OCI-LY1 (cell line): ENCODE results near the gene AMHR2.

Experiments
- H2AFZ ChIP-seq: fragments of 200-600 bp; sonication (generic), shearing (Covaris generic); 2 replicates; pipeline ENCODE4 v1.6.0; 2014; ENCODE audit warnings: antibody characterized with exemption, mild to moderate bottlenecking, low read length
- H3F3A ChIP-seq: fragments of 200-600 bp; sonication (generic), shearing (Covaris generic); 2 replicates; pipeline ENCODE4 v1.6.0; 2014; ENCODE audit warnings: mild to moderate bottlenecking, antibody characterized with exemption, low read length, moderate library complexity; ENCODE audit not compliant: insufficient read depth
- H3K27ac ChIP-seq: fragments of 200-600 bp; sonication (generic); 2 replicates; pipeline ENCODE4 v1.5.1; 2014; ENCODE audit warnings: low read length, mixed run types, mild to moderate bottlenecking, low read depth; ENCODE audit not compliant: poor library complexity, severe bottlenecking
- H3K27me3 ChIP-seq: fragments of 200-600 bp; sonication (generic); 2 replicates; pipeline ENCODE4 v1.6.0; 2014; ENCODE audit warnings: antibody characterized with exemption, mild to moderate bottlenecking, low read length, moderate library complexity; ENCODE audit not compliant: insufficient read depth
- H3K36me3 ChIP-seq: fragments of 200-600 bp; sonication (generic); 2 replicates; pipeline ENCODE4 v1.6.1; 2014; ENCODE audit warnings: mild to moderate bottlenecking, antibody characterized with exemption, low read length, moderate library complexity, mixed read lengths; ENCODE audit not compliant: insufficient read depth
- H3K4me1 ChIP-seq: fragments of 200-600 bp; sonication (generic); 2 replicates; pipeline ENCODE4 v1.5.1; 2014; ENCODE audit warnings: mild to moderate bottlenecking, low read length, moderate library complexity; ENCODE audit not compliant: insufficient read depth, severe bottlenecking
- H3K4me2 ChIP-seq: fragments of 200-600 bp; sonication (generic), shearing (Covaris generic); 2 replicates; pipeline ENCODE4 v1.6.1; 2014; ENCODE audit warnings: low read length
- H3K4me3 ChIP-seq: fragments of 200-600 bp; sonication (generic); 2 replicates; pipeline ENCODE4 v1.5.1; 2014; ENCODE audit warnings: low read length, low read depth, mild to moderate bottlenecking, mixed read lengths; ENCODE audit not compliant: poor library complexity, severe bottlenecking
- H3K79me2 ChIP-seq: fragments of 200-600 bp; shearing (Covaris generic); 2 replicates; pipeline ENCODE4 v1.6.1; 2016; ENCODE audit warnings: mixed run types, low read length, mixed read lengths; ENCODE audit not compliant: insufficient read depth
- H3K9ac ChIP-seq: fragments of 200-600 bp; sonication (generic), shearing (Covaris generic); 2 replicates; pipeline ENCODE4 v1.6.1; 2014; ENCODE audit warnings: mild to moderate bottlenecking, low read length, mixed read lengths
- H3K9me2 ChIP-seq: fragments of 200-600 bp; sonication (generic), shearing (Covaris generic); 2 replicates; pipeline ENCODE4 v1.6.1; 2014; ENCODE audit warnings: low read depth, mild to moderate bottlenecking, low read length, mixed read lengths
- H3K9me3 ChIP-seq: fragments of 200-600 bp; shearing (Covaris generic); 2 replicates; pipeline ENCODE4 v1.6.1; 2014; ENCODE audit warnings: low read length, mixed read lengths
- H4K20me1 ChIP-seq: fragments of 200-600 bp; sonication (generic), shearing (Covaris generic); 2 replicates; pipeline ENCODE4 v1.6.0; 2016; ENCODE audit warnings: mild to moderate bottlenecking, low read length; ENCODE audit not compliant: insufficient read depth
- CTCF ChIP-seq: fragments of 200-600 bp; sonication (generic), shearing (Covaris generic); IDR thresholded peaks from 2 replicates; pipeline ENCODE4 v1.5.1; 2017; ENCODE audit warnings: mild to moderate bottlenecking, antibody characterized with exemption, low read length, moderate library complexity, mixed read lengths
- EZH2 ChIP-seq: fragments of 200-600 bp; sonication (generic), shearing (Covaris generic); IDR thresholded peaks from 2 replicates; pipeline ENCODE4 v1.8.0; 2017; ENCODE audit warnings: borderline replicate concordance, mixed run types, mild to moderate bottlenecking, antibody characterized with exemption, low read length, moderate library complexity, mixed read lengths

Gene AMHR2

GRCh38 chr12:53465679-53466078, 42.0 kb downstream of the AMHR2 start:
- TF ChIP-seq EZH2 = no peak
- TF ChIP-seq CTCF = no peak
- Histone ChIP-seq H3K9me2 (no peaks in the 10 kb centered on the region), H3K9ac (no peak overlapping the region), H3K79me2 (no peaks in the 10 kb centered on the region), H3K9me3 (no peaks in the 10 kb centered on the region), H3K4me1 (no peaks in the 10 kb centered on the region), H3K4me3 (no peak overlapping the region), H3F3A (no peaks in the 10 kb centered on the region), H3K4me2 (no peak overlapping the region), H2AFZ (no peak overlapping the region), H3K36me3 (peaks cover 100% of the 10 kb centered on the region), H4K20me1 (no peaks in the 10 kb centered on the region), H3K27ac (no peak overlapping the region), H3K27me3 (no peaks in the 10 kb centered on the region)

- no peak for TF ChIP-seq CTCF
- no peak for TF ChIP-seq EZH2
- Histone ChIP-seq H4K20me1 (no peaks in the 10 kb centered on the region), H3K4me2 (no peak overlapping the region), H2AFZ (no peak overlapping the region), H3K4me3 (no peak overlapping the region), H3K79me2 (no peaks in the 10 kb centered on the region), H3K36me3 (peaks cover 98% of the 10 kb centered on the region), H3K9me3 (no peaks in the 10 kb centered on the region), H3K27me3 (no peaks in the 10 kb centered on the region), H3K27ac (no peak overlapping the region), H3K9ac (no peak overlapping the region), H3F3A (no peaks in the 10 kb centered on the region), H3K9me2 (no peaks in the 10 kb centered on the region), H3K4me1 (no peaks in the 10 kb centered on the region)
These were observed 43.0 kb downstream of the AMHR2 start for GRCh38 chr12:53466640-53467039.

GRCh38 chr12:53467082-53467481, 43.4 kb downstream of the AMHR2 start:
- H3K9me3 ChIP-seq = no peaks in the 10 kb centered on the region
- no peak overlapping the region for H3K4me2 ChIP-seq
- H3F3A ChIP-seq = 0 out of 2 replicates have a peak, but pooled peaks cover 1% of the 10 kb centered on the region
- no peaks in the 10 kb centered on the region for H3K79me2 ChIP-seq
- H3K4me1 ChIP-seq = no peaks in the 10 kb centered on the region
- H2AFZ ChIP-seq = no peak overlapping the region
- no peak overlapping the region for H3K27ac ChIP-seq
- TF ChIP-seq CTCF (no peak), EZH2 (no peak)
- no peaks in the 10 kb centered on the region for H3K9me2 ChIP-seq
- no peak overlapping the region for H3K9ac ChIP-seq
- no peak overlapping the region for H3K4me3 ChIP-seq
- H3K27me3 ChIP-seq = no peaks in the 10 kb centered on the region
- H3K36me3 ChIP-seq = peaks cover 98% of the 10 kb centered on the region
- no peaks in the 10 kb centered on the region for H4K20me1 ChIP-seq
